RWPE2 (cell line): ENCODE results near the gene P2RX6.
"Not testable (repeated sequence)": the region's sequence is repeated elsewhere in the genome, so short reads cannot be mapped to it uniquely, and the experiment has no call there.

Experiments
- ATAC-seq: fragments of 200-7000 bp; cut with Tn5 transposase; 3 replicates; pipeline ENCODE4 v1.9.1; 2021; ENCODE audit warnings: low read depth
- DNase-seq: peaks from one replicate; pipeline ENCODE4 v3.0.0-alpha.2; 2020; ENCODE audit warnings: low spot score
- H3K27ac ChIP-seq: fragments of 450-650 bp; 2 replicates; pipeline ENCODE4 v1.5.1; 2017; ENCODE audit warnings: mild to moderate bottlenecking; ENCODE audit not compliant: poor library complexity, severe bottlenecking
- H3K27me3 ChIP-seq: fragments of 250-450 bp; sonication (Bioruptor Pico); 2 replicates; pipeline ENCODE4 v1.5.1; 2021; ENCODE audit warnings: mild to moderate bottlenecking, moderate library complexity; ENCODE audit not compliant: insufficient read depth, poor library complexity, severe bottlenecking
- H3K36me3 ChIP-seq: fragments of 250-450 bp; sonication (Bioruptor Pico); 2 replicates; pipeline ENCODE4 v1.5.1; 2020; ENCODE audit warnings: low read depth, mild to moderate bottlenecking, moderate library complexity
- H3K4me1 ChIP-seq: fragments of 250-450 bp; sonication (Bioruptor Pico); 2 replicates; pipeline ENCODE4 v1.5.1; 2021; ENCODE audit warnings: mild to moderate bottlenecking, moderate library complexity; ENCODE audit not compliant: insufficient read depth, poor library complexity, severe bottlenecking
- H3K4me3 ChIP-seq: fragments of 250-450 bp; sonication (Bioruptor Pico); 2 replicates; pipeline ENCODE4 v1.5.1; 2021; ENCODE audit warnings: mild to moderate bottlenecking, moderate library complexity; ENCODE audit not compliant: severe bottlenecking
- H3K9me3 ChIP-seq: fragments of 250-450 bp; sonication (Bioruptor Pico); 2 replicates; pipeline ENCODE4 v1.5.1; 2021; ENCODE audit warnings: mild to moderate bottlenecking, moderate library complexity; ENCODE audit not compliant: severe bottlenecking
- TF ChIP-seq, protein P1 (sequence below): fragments of 450-650 bp; IDR thresholded peaks from one replicate; pipeline ENCODE4 v1.5.1; 2017; ENCODE audit warnings: mild to moderate bottlenecking, moderate library complexity; ENCODE audit not compliant: poor library complexity, severe bottlenecking

The P2RX6 gene

DNA sequence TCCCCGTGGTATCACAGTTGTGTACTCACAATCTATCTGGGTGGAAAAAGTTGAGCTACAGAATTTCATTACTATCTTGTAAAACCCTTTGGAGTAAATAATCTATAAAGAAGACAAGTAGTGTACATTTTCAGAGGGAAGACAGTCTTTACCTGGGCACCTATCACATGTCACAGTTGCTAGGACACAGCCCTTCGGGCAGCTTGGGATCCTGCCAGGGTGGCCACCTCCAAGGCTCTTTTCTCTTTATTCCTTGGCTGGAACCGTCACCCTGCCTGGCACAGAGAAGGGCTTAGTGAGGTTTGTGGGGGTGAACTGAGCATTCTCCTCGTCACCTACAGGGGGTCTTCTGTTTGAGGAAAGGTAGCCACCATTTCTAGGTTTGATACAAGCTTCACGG is 54.4 kb downstream of the P2RX6 start:
- no peaks in the 10 kb centered on the region for H3K27me3 ChIP-seq
- TF ChIP-seq, protein P1, sequence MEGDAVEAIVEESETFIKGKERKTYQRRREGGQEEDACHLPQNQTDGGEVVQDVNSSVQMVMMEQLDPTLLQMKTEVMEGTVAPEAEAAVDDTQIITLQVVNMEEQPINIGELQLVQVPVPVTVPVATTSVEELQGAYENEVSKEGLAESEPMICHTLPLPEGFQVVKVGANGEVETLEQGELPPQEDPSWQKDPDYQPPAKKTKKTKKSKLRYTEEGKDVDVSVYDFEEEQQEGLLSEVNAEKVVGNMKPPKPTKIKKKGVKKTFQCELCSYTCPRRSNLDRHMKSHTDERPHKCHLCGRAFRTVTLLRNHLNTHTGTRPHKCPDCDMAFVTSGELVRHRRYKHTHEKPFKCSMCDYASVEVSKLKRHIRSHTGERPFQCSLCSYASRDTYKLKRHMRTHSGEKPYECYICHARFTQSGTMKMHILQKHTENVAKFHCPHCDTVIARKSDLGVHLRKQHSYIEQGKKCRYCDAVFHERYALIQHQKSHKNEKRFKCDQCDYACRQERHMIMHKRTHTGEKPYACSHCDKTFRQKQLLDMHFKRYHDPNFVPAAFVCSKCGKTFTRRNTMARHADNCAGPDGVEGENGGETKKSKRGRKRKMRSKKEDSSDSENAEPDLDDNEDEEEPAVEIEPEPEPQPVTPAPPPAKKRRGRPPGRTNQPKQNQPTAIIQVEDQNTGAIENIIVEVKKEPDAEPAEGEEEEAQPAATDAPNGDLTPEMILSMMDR = no peak
- H3K9me3 ChIP-seq = no peaks in the 10 kb centered on the region
- H3K27ac ChIP-seq = no peak overlapping the region
- DNase-seq = no peak
- no peak for ATAC-seq
- no peaks in the 10 kb centered on the region for H3K4me1 ChIP-seq
- H3K36me3 ChIP-seq = no peaks in the 10 kb centered on the region
- no peak overlapping the region for H3K4me3 ChIP-seq

DNA sequence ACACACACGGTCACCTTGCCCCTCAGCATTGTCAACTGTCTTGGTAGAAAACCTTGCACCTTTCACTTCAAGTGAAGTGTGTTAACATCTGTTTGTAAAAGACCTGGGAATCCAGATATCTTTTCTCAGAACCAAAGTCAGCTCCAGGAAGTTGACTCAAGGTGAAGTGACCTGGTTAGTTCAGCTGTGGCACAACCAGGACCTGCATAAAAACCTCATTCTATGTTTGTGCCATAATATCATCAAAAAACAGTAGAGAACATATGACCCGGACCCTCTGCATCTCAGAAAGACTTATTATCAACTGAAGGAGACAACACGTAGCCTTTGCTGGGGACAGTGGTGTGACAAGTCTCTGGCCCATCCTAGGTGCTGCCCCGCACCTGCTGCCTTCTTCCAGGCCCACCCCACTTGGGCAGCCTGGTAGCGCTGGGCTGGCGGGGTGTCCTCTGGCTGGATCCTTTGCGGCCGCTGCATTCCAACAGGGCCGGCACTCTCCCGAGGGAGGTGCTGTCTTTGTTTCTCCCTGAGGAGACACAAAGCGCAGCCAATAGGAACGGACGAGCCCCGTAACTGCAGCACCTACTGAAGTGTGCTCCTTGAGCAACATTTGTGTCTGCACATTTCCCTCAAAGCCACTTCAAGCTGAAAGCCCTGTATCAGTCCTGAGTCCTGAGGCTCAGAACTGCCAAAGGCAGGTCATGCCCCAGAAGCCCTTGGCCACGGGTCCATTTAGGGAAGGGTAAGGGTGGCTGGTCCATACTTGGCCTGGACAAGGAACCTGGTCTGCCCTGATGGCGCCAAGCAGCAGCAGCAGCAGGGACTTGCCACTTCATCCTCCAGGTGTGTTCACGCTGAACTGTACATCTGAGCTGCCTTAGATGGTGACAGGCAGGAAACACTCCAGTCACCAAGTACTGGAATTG is 56.0 kb downstream of the P2RX6 start:
- no peak overlapping the region for H3K27ac ChIP-seq
- TF ChIP-seq, protein P1 = no peak
- ATAC-seq = no peak

DNA sequence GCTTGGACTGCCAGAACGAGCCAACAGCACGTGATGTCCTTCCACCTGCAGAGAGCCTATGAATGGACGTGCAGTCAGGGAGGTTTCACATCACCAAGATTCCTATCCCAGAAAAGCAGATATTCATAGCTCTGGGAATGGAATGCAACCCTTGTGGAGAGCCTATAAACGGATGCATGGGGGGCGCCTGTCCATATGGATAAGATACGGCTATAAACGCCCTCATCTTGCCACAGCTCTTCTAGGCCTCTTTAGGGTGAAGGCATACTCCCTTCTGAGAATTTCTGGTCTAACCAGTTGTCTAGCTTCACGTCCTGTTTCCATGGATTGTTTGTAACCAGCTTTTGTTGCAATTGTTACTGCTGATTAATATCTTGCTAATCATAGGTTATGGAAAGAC is 56.8 kb downstream of the P2RX6 start:
- ATAC-seq, H3K36me3 ChIP-seq, H3K4me1 ChIP-seq, H3K27ac ChIP-seq, H3K4me3 ChIP-seq, DNase-seq, H3K9me3 ChIP-seq, H3K27me3 ChIP-seq: not testable (repeated sequence)

More for the DNA sequence above, 56.0 kb downstream of the P2RX6 start:
- H3K27me3 ChIP-seq = no peaks in the 10 kb centered on the region
- H3K36me3 ChIP-seq = no peaks in the 10 kb centered on the region
- no peaks in the 10 kb centered on the region for H3K4me1 ChIP-seq
- DNase-seq = no peak
- H3K9me3 ChIP-seq = no peaks in the 10 kb centered on the region
- no peak overlapping the region for H3K4me3 ChIP-seq

DNA sequence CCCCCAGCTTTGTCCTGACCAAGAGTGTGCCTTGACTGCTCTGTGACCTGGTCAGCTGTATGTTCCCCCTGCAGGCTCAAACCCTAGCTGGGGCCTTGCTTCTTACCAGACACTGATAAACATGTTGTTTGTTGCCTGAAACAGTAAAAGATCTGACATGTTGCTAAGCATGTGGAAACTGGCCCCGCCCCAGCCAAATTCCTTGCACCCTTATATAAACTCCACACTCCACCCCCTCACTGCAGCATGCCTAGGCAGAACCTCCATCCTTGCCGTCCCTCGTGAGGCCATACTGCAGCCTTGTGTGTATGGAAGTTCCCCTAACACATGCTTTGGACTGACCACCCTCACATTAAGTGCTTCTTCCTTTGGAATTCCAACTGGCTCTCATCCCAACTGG is 58.1 kb downstream of the P2RX6 start:
- H3K36me3 ChIP-seq = no peaks in the 10 kb centered on the region
- no peak for ATAC-seq
- H3K27ac ChIP-seq = no peak overlapping the region
- no peak overlapping the region for H3K4me3 ChIP-seq
- no peaks in the 10 kb centered on the region for H3K4me1 ChIP-seq
- no peaks in the 10 kb centered on the region for H3K27me3 ChIP-seq
- H3K9me3 ChIP-seq = no peaks in the 10 kb centered on the region
- DNase-seq = no peak
- TF ChIP-seq, protein P1 = no peak

DNA sequence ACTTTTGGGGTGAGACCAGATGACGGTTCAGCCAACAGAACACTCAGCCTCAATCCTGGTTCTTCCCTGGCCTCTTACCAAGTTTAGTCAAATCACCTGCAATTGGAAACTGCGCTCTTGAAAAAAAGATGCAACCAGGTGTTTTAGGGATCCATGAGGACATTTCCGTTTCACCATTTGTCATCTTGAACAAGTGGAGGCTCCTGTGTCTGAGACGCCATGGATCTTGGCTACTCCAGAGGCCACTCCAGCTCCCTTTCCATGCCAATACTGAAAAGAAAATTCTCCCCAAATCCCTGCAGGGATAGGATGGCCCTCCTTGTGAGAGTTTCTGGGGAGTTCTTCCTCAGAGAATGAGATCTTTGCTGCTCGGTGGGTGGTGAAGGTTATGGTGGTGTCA is 58.5 kb downstream of the P2RX6 start:
- no peak for DNase-seq
- H3K36me3 ChIP-seq = no peaks in the 10 kb centered on the region
- H3K27ac ChIP-seq = no peak overlapping the region

More for the DNA sequence above, 58.5 kb downstream of the P2RX6 start:
- TF ChIP-seq, protein P1 = no peak
- no peaks in the 10 kb centered on the region for H3K4me1 ChIP-seq
- H3K4me3 ChIP-seq = no peak overlapping the region
- ATAC-seq = no peak
- H3K27me3 ChIP-seq = no peaks in the 10 kb centered on the region
- no peaks in the 10 kb centered on the region for H3K9me3 ChIP-seq
